ENCODE measurements around the gene NDST1. TPM values are rescaled to one million over a fixed set of nuclear protein-coding genes. Genes with fewer than 3 reads are reported as not detected.

The NDST1 gene
- total RNA-seq, 1 experiment from 2014 or later, result 8.4 TPM

GRCh38 chr5:150568663-150569062, 60.7 kb downstream of the NDST1 start:
- H3K79me2 ChIP-seq (ENCODE audit: low read length), result no peaks in the 10 kb centered on the region
- no peak for DNase-seq
- no peaks in the 10 kb centered on the region for H3K9me3 ChIP-seq (ENCODE audit: low read length)
- no peak overlapping the region for H3K9ac ChIP-seq (ENCODE audit: low read length)
- no peak overlapping the region for H3K4me3 ChIP-seq (ENCODE audit: low read length)
- H4K20me1 ChIP-seq (ENCODE audit: insufficient read depth, low read depth, low read length), result no peaks in the 10 kb centered on the region
- H3K27ac ChIP-seq (ENCODE audit: low read length), result no peak overlapping the region
- H3K4me1 ChIP-seq (ENCODE audit: low read length), result no peaks in the 10 kb centered on the region
- H3K4me2 ChIP-seq (ENCODE audit: low read depth, low read length, poor library complexity, severe bottlenecking), result no peak overlapping the region
- no peaks in the 10 kb centered on the region for H3K9me2 ChIP-seq (replicated peaks; ENCODE audit: insufficient read depth, low read length)
- no peak overlapping the region for H2AFZ ChIP-seq (ENCODE audit: low read length)
- no peaks in the 10 kb centered on the region for H3K27me3 ChIP-seq (ENCODE audit: low read length)
- no peaks in the 10 kb centered on the region for H3K36me3 ChIP-seq (ENCODE audit: insufficient read depth, low read length)

GRCh38 chr5:150570333-150570732, 62.4 kb downstream of the NDST1 start:
- Histone ChIP-seq H3K4me3 (ENCODE audit: low read length) (no peak overlapping the region), H3K27me3 (ENCODE audit: low read length) (no peaks in the 10 kb centered on the region), H3K27ac (ENCODE audit: low read length) (no peak overlapping the region), H3K9me2 (replicated peaks; ENCODE audit: insufficient read depth, low read length) (no peaks in the 10 kb centered on the region), H3K36me3 (ENCODE audit: insufficient read depth, low read length) (no peaks in the 10 kb centered on the region), H3K4me2 (ENCODE audit: low read depth, low read length, poor library complexity, severe bottlenecking) (no peak overlapping the region), H3K79me2 (ENCODE audit: low read length) (no peaks in the 10 kb centered on the region), H4K20me1 (ENCODE audit: insufficient read depth, low read depth, low read length) (no peaks in the 10 kb centered on the region), H3K9me3 (ENCODE audit: low read length) (no peaks in the 10 kb centered on the region), H2AFZ (ENCODE audit: low read length) (no peak overlapping the region), H3K9ac (ENCODE audit: low read length) (no peak overlapping the region), H3K4me1 (ENCODE audit: low read length) (no peaks in the 10 kb centered on the region)
- DNase-seq, result no peak

GRCh38 chr5:150571836-150572235, 63.9 kb downstream of the NDST1 start:
- H3K9ac ChIP-seq (ENCODE audit: low read length), result no peak overlapping the region
- no peaks in the 10 kb centered on the region for H3K79me2 ChIP-seq (ENCODE audit: low read length)
- no peak overlapping the region for H3K27ac ChIP-seq (ENCODE audit: low read length)
- no peak for DNase-seq
- H3K9me3 ChIP-seq (ENCODE audit: low read length), result no peaks in the 10 kb centered on the region
- peaks cover 5% of the 10 kb centered on the region for H3K4me1 ChIP-seq (ENCODE audit: low read length)
- H3K4me3 ChIP-seq (ENCODE audit: low read length), result no peak overlapping the region
- no peaks in the 10 kb centered on the region for H3K27me3 ChIP-seq (ENCODE audit: low read length)
- no peaks in the 10 kb centered on the region for H4K20me1 ChIP-seq (ENCODE audit: insufficient read depth, low read depth, low read length)
- H3K36me3 ChIP-seq (ENCODE audit: insufficient read depth, low read length), result no peaks in the 10 kb centered on the region
- no peak overlapping the region for H3K4me2 ChIP-seq (ENCODE audit: low read depth, low read length, poor library complexity, severe bottlenecking)
- no peak overlapping the region for H2AFZ ChIP-seq (ENCODE audit: low read length)
- H3K9me2 ChIP-seq (replicated peaks; ENCODE audit: insufficient read depth, low read length), result no peaks in the 10 kb centered on the region

GRCh38 chr5:150573216-150573615, 65.3 kb downstream of the NDST1 start:
- no peak overlapping the region for H3K9ac ChIP-seq (ENCODE audit: low read length)
- no peaks in the 10 kb centered on the region for H3K9me3 ChIP-seq (ENCODE audit: low read length)
- H4K20me1 ChIP-seq (ENCODE audit: insufficient read depth, low read depth, low read length), result no peaks in the 10 kb centered on the region
- peaks cover 9% of the 10 kb centered on the region for H3K4me1 ChIP-seq (ENCODE audit: low read length)
- H3K9me2 ChIP-seq (replicated peaks; ENCODE audit: insufficient read depth, low read length), result no peaks in the 10 kb centered on the region
- no peak overlapping the region for H3K27ac ChIP-seq (ENCODE audit: low read length)
- no peak overlapping the region for H3K4me3 ChIP-seq (ENCODE audit: low read length)
- H3K27me3 ChIP-seq (ENCODE audit: low read length), result no peaks in the 10 kb centered on the region
- no peak overlapping the region for H3K4me2 ChIP-seq (ENCODE audit: low read depth, low read length, poor library complexity, severe bottlenecking)
- H3K36me3 ChIP-seq (ENCODE audit: insufficient read depth, low read length), result no peaks in the 10 kb centered on the region
- H2AFZ ChIP-seq (ENCODE audit: low read length), result no peak overlapping the region
- no peaks in the 10 kb centered on the region for H3K79me2 ChIP-seq (ENCODE audit: low read length)
- no peak for DNase-seq

- Histone ChIP-seq H3K27ac (ENCODE audit: low read length) (no peak overlapping the region), H3K36me3 (ENCODE audit: insufficient read depth, low read length) (no peaks in the 10 kb centered on the region), H3K79me2 (ENCODE audit: low read length) (no peaks in the 10 kb centered on the region), H4K20me1 (ENCODE audit: insufficient read depth, low read depth, low read length) (no peaks in the 10 kb centered on the region), H3K27me3 (ENCODE audit: low read length) (no peaks in the 10 kb centered on the region), H3K4me1 (ENCODE audit: low read length) (peaks cover 9% of the 10 kb centered on the region), H3K9ac (ENCODE audit: low read length) (no peak overlapping the region), H3K4me2 (ENCODE audit: low read depth, low read length, poor library complexity, severe bottlenecking) (no peak overlapping the region), H3K9me2 (replicated peaks; ENCODE audit: insufficient read depth, low read length) (no peaks in the 10 kb centered on the region), H3K9me3 (ENCODE audit: low read length) (no peaks in the 10 kb centered on the region), H2AFZ (ENCODE audit: low read length) (no peak overlapping the region), H3K4me3 (ENCODE audit: low read length) (no peak overlapping the region)
- DNase-seq, result no peak
These were observed 66.2 kb downstream of the NDST1 start for GRCh38 chr5:150573867-150574817.

- Histone ChIP-seq H3K9me3 (ENCODE audit: low read length) (no peaks in the 10 kb centered on the region), H2AFZ (ENCODE audit: low read length) (no peak overlapping the region), H3K4me3 (ENCODE audit: low read length) (no peak overlapping the region), H3K4me1 (ENCODE audit: low read length) (peaks cover 9% of the 10 kb centered on the region), H4K20me1 (ENCODE audit: insufficient read depth, low read depth, low read length) (no peaks in the 10 kb centered on the region), H3K9me2 (replicated peaks; ENCODE audit: insufficient read depth, low read length) (no peaks in the 10 kb centered on the region), H3K79me2 (ENCODE audit: low read length) (no peaks in the 10 kb centered on the region), H3K9ac (ENCODE audit: low read length) (no peak overlapping the region), H3K4me2 (ENCODE audit: low read depth, low read length, poor library complexity, severe bottlenecking) (no peak overlapping the region), H3K36me3 (ENCODE audit: insufficient read depth, low read length) (no peaks in the 10 kb centered on the region), H3K27me3 (ENCODE audit: low read length) (no peaks in the 10 kb centered on the region), H3K27ac (ENCODE audit: low read length) (no peak overlapping the region)
- no peak for DNase-seq
These were observed 67.1 kb downstream of the NDST1 start for GRCh38 chr5:150574818-150575547.

GRCh38 chr5:150575745-150576448, 68.0 kb downstream of the NDST1 start:
- no peak for DNase-seq
- Histone ChIP-seq H3K79me2 (ENCODE audit: low read length) (no peaks in the 10 kb centered on the region), H3K36me3 (ENCODE audit: insufficient read depth, low read length) (no peaks in the 10 kb centered on the region), H3K27ac (ENCODE audit: low read length) (no peak overlapping the region), H3K4me1 (ENCODE audit: low read length) (peaks cover 9% of the 10 kb centered on the region), H3K4me3 (ENCODE audit: low read length) (no peak overlapping the region), H3K27me3 (ENCODE audit: low read length) (no peaks in the 10 kb centered on the region), H3K9me2 (replicated peaks; ENCODE audit: insufficient read depth, low read length) (no peaks in the 10 kb centered on the region), H3K9me3 (ENCODE audit: low read length) (no peaks in the 10 kb centered on the region), H3K9ac (ENCODE audit: low read length) (no peak overlapping the region), H4K20me1 (ENCODE audit: insufficient read depth, low read depth, low read length) (no peaks in the 10 kb centered on the region), H3K4me2 (ENCODE audit: low read depth, low read length, poor library complexity, severe bottlenecking) (no peak overlapping the region), H2AFZ (ENCODE audit: low read length) (no peak overlapping the region)

- H3K4me1 ChIP-seq (ENCODE audit: low read length), result peaks cover 9% of the 10 kb centered on the region
- H3K4me2 ChIP-seq (ENCODE audit: low read depth, low read length, poor library complexity, severe bottlenecking), result no peak overlapping the region
- no peak overlapping the region for H3K4me3 ChIP-seq (ENCODE audit: low read length)
- no peaks in the 10 kb centered on the region for H3K9me2 ChIP-seq (replicated peaks; ENCODE audit: insufficient read depth, low read length)
- H3K27ac ChIP-seq (ENCODE audit: low read length), result no peak overlapping the region
- H3K79me2 ChIP-seq (ENCODE audit: low read length), result no peaks in the 10 kb centered on the region
- no peaks in the 10 kb centered on the region for H3K9me3 ChIP-seq (ENCODE audit: low read length)
- no peak overlapping the region for H2AFZ ChIP-seq (ENCODE audit: low read length)
- no peaks in the 10 kb centered on the region for H3K36me3 ChIP-seq (ENCODE audit: insufficient read depth, low read length)
- no peak overlapping the region for H3K9ac ChIP-seq (ENCODE audit: low read length)
- no peak for DNase-seq
- H3K27me3 ChIP-seq (ENCODE audit: low read length), result no peaks in the 10 kb centered on the region
- no peaks in the 10 kb centered on the region for H4K20me1 ChIP-seq (ENCODE audit: insufficient read depth, low read depth, low read length)
These were observed 68.6 kb downstream of the NDST1 start for GRCh38 chr5:150576449-150576949.

All from Karpas-422 (cell line).